ENCODE measurements around the gene TBC1D10B. TPM values are rescaled to one million over a fixed set of nuclear protein-coding genes. Genes with fewer than 3 reads are reported as not detected.
"Not testable (repeated sequence)": the region's sequence is repeated elsewhere in the genome, so short reads cannot be mapped to it uniquely, and the experiment has no call there.

TBC1D10B gene
- total RNA-seq, 1 experiment from 2014 or later: 47.0 TPM

GRCh38 chr16:30335028-30335597, 35.2 kb downstream of the TBC1D10B start:
- DNase-seq (ENCODE audit: low spot score): peak; percentile 57

DNA sequence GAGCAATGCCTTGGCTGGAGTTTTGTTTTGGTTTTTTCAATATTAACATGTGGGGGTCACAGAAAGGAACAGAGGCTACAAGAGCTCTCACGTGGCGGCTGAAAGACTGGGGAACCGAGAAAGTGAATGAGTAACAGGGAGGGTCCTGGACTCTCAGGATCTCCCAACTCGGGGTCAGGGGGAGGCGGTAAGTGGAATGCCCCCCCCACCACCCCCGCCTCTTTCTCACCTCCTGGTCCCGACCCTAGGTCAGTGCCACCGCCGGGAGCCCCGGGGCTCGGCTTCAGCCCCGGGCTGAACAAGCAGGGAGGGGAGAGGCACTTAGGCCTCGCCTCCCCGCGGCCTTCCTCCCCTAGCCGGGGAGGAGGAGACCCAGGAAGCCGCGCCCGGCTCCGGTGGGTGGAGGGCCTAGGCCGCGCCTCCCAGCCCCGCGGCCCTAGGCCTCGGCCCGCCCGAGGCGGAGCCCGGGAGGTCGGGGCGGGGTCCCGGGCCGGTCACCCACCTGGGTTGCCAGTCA, 35.8 kb downstream of the TBC1D10B start:
- DNase-seq (ENCODE audit: low spot score): peak; percentile 64

GRCh38 chr16:30324220-30324619, 46.1 kb downstream of the TBC1D10B start:
- DNase-seq (ENCODE audit: low spot score): not testable (repeated sequence)

DNA sequence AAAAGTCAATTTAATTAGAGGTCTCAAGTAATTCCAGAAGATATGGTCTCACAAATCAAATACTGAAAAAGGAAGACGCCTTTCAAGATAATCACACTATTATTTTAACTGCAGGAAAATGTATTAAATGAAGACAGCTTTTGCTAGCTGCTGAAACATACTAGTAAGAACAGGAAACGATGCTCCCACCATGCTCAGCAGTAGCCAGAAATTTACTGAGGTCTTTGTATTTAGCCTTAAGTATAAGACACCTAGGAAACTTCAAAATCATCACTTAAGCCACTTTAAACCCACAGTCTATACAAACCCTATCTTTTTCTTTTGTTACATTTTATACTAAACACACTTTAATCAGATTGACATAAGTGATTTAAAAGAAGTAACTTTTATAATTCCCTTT, 51.6 kb downstream of the TBC1D10B start:
- DNase-seq (ENCODE audit: low spot score): not testable (repeated sequence)

- not testable (repeated sequence) for DNase-seq (ENCODE audit: low spot score)
Observed at GRCh38 chr16:30310937-30311336, 59.4 kb downstream of the TBC1D10B start.

DNA sequence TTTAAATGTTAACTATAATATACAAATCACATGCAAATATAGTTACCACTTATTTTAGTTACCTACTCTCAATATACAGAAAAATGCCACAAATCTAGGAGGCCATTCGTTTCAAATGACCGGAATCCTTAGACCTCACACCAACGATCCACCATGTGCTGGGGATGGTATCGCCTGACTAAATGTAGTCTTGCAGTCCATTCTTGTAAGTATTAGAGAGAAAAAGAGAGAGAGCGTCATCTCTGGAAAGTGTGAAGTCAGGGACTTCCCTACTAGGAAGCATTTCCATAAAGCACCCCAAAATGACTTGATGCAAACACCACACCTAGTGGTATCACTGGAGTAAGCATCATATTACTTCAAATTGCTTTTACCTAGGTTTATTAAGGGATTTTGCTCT, 61.0 kb downstream of the TBC1D10B start:
- not testable (repeated sequence) for DNase-seq (ENCODE audit: low spot score)

Other genes starting within 250 kb of the TBC1D10B start
- gene MAPK3, start 247.3 kb downstream of the TBC1D10B start, total RNA-seq (2014; rRNA removed; shearing (Covaris generic)): 34.4 and 46.6 TPM in 2 replicates
- 12.0 and 16.0 TPM in 2 replicates for gene CORO1A, start 186.9 kb downstream of the TBC1D10B start, total RNA-seq (2014; rRNA removed; shearing (Covaris generic))
- 246 and 504 TPM in 2 replicates for gene BOLA2B, start 176.8 kb downstream of the TBC1D10B start, total RNA-seq (2014; rRNA removed; shearing (Covaris generic))
- 9.8 and 57.9 TPM in 2 replicates for gene SLX1A, start 176.6 kb downstream of the TBC1D10B start, total RNA-seq (2014; rRNA removed; shearing (Covaris generic))
- 5.1 and 6.6 TPM in 2 replicates for gene SULT1A3, start 171.2 kb downstream of the TBC1D10B start, total RNA-seq (2014; rRNA removed; shearing (Covaris generic))
- gene NPIPB13, start 122.0 kb downstream of the TBC1D10B start, total RNA-seq (2014; rRNA removed; shearing (Covaris generic)): 0.03 and 0.50 TPM in 2 replicates
- 87.1 and 116 TPM in 2 replicates for gene CD2BP2, start 15.2 kb downstream of the TBC1D10B start, total RNA-seq (2014; rRNA removed; shearing (Covaris generic))
- not detected in 2 replicates for gene MYL11, start 4.3 kb upstream of the TBC1D10B start, total RNA-seq (2014; rRNA removed; shearing (Covaris generic))
- not detected in 2 replicates for gene SEPTIN1, start 12.1 kb upstream of the TBC1D10B start, total RNA-seq (2014; rRNA removed; shearing (Covaris generic))
- gene ZNF48, start 24.9 kb upstream of the TBC1D10B start, total RNA-seq (2014; rRNA removed; shearing (Covaris generic)): 19.1 and 20.7 TPM in 2 replicates
- gene ZNF771, start 37.1 kb upstream of the TBC1D10B start, total RNA-seq (2014; rRNA removed; shearing (Covaris generic)): 19.2 and 27.4 TPM in 2 replicates
- gene DCTPP1, start 59.5 kb upstream of the TBC1D10B start, total RNA-seq (2014; rRNA removed; shearing (Covaris generic)): 74.5 and 86.1 TPM in 2 replicates
- 4.9 and 7.2 TPM in 2 replicates for gene SEPHS2, start 75.4 kb upstream of the TBC1D10B start, total RNA-seq (2014; rRNA removed; shearing (Covaris generic))
- gene ITGAL, start 102.2 kb upstream of the TBC1D10B start, total RNA-seq (2014; rRNA removed; shearing (Covaris generic)): 0.17 and 0.26 TPM in 2 replicates
- gene ZNF768, start 156.1 kb upstream of the TBC1D10B start, total RNA-seq (2014; rRNA removed; shearing (Covaris generic)): 43.7 and 61.6 TPM in 2 replicates
- 2.0 and 2.5 TPM in 2 replicates for gene ZNF747, start 164.4 kb upstream of the TBC1D10B start, total RNA-seq (2014; rRNA removed; shearing (Covaris generic))
- 7.3 and 8.1 TPM in 2 replicates for gene ZNF764, start 187.9 kb upstream of the TBC1D10B start, total RNA-seq (2014; rRNA removed; shearing (Covaris generic))
- 6.9 and 11.9 TPM in 2 replicates for gene ZNF688, start 201.2 kb upstream of the TBC1D10B start, total RNA-seq (2014; rRNA removed; shearing (Covaris generic))
- not detected in 2 replicates for gene ZNF785, start 215.2 kb upstream of the TBC1D10B start, total RNA-seq (2014; rRNA removed; shearing (Covaris generic))
- gene ZNF689, start 239.9 kb upstream of the TBC1D10B start, total RNA-seq (2014; rRNA removed; shearing (Covaris generic)): 11.7 and 16.6 TPM in 2 replicates